Measurements from ENCODE around the gene CYS1.
"Not testable (repeated sequence)": the region's sequence is repeated elsewhere in the genome, so short reads cannot be mapped to it uniquely, and the experiment has no call there.

Gene CYS1

DNA sequence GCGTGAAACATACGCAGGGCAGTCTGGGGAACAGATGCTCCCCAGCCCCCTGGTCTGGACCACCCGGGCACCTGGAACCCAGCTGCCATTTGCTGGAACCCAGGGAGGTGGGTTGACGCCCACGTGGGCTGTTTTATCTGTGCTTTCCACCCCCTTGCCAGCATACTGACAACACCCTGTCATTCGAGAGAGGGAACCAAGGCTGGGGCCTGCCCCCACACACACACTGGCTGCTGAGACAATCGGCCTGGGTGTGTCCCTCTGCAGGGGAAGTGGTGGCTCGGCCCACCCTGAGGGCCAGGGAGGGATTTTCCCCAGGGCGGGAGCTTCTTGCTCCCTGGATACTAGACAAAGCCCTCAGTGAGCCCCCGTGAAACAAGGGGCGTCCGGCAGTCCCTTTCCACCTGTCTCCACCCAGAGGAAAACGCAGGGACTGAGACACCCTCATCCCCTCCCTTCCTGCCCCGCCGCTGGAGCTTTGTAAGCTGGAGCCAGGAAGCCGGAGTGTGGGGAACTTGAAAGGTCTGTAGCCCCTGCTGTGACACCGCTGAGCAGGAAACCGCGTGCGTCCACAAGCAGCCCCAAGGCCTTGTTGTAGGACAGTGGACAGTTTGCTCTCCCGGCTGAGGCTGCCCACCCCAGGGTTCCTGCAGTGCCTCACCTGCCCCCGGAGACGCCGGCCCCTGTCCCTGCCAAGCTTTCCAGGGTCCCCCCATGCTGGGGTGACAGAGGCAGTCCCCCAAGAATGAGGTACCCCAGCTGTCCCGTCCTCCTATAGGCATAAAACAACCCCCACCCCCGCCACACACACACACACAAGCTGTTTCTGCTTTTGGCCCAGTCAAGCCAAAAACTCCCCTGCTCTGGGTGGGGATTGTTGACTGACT lies 51.0 kb downstream of the CYS1 start:
- peak; percentile 56 for DNase-seq

DNA sequence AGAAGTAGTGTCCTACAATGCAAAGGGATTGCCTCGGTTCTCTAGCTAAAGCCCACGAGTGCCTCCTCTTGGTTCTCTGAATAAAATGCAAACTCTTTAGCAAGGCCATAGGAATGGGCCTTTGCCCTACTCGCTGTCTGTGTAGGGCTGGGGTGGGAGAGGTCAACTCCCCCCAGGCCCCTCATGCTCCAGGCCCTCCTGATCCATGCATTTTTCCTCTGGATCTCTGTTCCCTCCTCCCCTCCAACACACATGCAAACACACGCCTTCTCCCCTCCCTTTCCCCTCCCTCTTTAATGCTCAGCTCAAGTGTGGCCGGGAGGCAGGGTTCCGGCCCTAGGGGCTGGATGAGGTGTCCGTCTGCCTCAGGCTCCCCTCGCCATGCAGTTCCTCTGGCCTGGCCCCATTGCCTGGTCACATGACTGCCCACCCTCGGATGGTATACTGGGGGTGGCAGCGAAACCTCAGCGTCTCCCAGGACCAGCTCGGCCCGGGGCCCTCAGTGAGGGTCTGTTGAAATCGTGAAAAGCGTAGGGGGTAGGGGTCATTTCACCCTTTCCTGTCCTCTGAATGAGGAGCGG lies 51.7 kb downstream of the CYS1 start:
- DNase-seq = no peak

DNA sequence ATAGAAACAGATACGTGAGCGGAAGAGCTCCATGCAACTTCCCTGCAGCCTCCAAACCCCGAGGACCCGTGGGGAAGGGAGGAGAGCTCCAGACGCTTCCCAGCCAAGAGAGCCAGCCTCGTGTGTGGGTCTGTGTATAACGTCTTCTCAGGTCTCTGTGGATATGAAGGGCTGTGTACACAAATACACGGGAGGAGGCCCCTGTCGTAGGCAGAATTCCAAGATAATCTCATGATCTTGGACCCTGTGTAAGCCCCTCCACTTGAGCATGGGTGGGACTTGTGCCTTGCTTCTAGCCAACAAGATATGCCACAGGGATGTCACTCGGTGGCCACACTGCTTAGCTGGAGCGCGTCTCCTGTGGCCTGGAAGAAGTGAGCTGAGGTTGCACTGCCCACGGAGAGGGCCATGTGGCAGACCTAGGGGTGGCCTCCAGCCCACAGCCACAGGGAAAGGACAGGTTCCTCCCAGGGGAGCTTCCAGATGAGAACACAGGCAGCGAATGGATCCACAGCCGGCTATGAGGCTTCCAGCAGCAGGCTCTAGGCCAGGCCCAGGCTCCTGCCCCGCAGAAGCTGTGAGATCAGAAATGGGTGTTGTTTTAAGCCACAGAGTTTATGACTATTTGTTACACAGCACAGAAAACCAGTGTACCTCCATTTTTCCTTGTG lies 52.4 kb downstream of the CYS1 start:
- DNase-seq = no peak

DNA sequence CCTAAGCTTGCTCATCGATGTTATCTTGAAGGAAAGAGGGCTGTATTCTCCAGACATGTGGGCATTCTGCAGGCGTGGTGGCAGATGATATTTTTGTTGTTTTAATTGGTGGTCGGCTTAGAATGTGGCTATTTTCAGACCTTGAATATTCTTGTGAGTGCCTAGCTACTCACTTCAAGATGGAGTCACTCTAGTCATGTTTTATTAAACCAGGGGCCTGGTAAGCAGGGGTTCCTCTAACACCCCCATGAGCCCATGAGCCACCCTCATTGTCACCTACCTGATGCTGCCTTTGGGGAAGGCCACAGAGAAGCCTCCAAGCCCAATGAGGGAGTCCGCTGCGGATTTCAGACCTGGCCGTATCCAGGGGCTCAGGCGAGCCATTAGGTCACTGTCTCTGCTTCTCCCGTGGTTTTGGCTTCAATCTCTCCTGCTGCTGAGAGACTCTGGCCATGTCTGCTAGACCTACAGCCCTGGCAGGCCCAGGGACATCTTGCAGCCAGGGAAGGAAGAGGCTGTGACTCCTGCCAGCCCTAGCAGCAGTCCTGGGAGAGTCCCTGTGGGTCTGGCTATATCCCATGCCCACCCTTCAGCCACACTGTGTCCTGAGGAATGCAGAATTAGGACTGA lies 53.2 kb downstream of the CYS1 start:
- no peak for DNase-seq

DNA sequence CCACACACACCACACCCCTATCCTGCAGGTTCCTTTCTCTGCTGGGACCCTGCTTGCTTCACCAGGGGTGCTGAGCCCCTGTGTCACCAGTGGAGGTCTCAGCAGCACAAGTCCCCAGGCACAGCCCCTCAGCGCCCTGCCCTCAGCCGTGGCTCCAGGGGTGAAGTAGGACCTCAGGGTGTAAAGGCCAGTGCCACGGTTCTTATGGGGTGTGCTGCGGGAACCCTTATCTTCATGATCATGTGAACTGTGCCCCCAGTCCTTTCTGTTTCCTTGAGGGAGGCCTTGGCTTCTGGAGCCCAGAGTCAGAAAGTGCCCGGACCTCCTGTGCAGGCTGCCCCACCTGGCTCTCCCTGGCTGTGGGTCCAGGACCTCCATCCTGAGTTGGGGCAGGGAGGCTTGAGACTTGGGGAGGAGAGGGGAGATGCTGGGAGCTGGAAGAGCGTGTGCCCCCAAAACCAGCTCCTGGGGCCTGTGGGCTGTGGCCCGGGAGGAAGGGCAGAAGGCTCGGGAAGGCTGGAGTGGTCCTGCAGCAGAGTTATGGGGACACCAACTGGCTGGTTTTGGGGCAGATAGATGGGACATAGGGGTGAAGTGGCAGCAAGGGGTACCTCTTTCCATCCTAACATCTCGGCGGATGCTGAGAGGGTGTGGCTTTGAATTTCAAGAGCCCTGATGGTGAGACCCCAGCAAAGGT lies 57.1 kb downstream of the CYS1 start:
- no peak for DNase-seq

DNA sequence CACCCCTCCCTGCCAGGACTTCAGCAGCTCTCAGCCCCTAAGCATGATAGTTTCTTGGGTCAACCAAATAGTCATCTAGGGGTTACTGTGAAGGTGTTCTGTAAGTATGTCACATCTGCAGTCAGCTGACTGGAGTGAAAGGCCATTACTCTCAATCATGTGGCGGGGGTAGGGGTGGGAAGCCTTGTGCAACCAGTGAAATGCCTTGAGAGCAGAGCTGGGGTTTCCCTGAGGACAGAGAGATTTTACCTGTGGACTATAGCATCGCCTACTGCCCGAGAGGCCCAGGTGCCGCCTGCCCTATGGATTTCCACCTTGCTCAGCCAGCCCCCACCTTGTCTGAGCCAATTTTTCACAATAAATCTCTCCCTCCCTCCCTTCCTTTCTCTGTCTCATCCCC lies 57.8 kb downstream of the CYS1 start:
- no peak for DNase-seq

DNA sequence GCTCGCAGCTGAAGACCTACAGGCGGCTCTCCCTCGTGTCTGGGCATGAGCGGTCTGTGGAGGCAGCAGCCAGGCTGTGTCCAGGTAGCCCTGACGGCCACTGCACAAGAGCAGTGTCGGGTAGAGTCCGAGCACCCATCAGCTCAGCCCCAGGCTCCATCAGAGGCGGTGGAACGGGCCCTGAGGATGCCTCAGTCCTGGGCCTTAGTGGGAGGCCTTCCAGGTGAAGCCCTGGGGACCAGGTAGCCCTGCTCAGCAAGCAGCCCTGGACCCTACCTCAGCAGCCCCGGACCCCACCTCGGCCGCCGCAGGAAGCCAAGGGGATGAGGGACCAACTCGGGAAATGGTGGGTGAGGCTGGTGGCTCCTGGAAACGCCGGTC lies 58.2 kb downstream of the CYS1 start:
- no peak for DNase-seq

DNA sequence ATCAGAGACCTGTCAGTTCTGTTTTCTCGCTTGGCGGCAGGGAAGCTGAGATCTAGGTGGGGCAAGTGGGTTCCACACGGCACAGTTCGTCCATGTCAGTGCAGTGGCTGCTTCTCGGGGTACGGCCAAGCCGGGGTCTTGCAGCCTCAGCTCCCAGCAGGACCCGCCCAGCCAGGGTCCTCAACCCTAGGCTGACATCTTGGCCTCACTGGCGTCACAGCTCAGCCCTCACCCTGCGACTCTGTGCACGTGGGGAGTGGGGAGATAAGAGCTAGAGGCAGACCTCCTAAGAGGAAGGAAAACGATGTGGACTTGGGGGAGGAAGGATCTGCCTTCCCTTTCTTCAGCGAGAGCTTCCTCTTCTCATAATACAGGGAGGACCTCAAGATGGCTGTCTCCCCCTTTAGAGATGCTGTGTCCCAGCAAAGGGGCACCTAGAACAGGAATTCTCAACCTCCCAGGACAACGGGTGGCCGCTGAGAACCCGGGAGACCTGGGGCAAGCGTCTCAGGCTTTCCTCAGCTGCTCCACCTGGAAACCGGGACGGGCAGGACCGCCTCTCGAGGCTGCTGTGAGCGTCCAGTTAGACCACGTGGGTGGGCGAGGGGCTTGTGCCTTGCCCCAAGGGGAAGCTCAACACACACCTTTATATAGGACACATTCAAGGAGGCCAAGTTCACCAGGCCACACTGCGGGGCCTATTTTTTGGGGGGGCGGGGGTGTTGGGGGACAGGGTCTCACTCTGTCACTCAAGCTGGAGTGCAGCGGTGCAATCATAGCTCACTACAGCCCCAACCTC lies 60.4 kb downstream of the CYS1 start:
- DNase-seq = no peak

DNA sequence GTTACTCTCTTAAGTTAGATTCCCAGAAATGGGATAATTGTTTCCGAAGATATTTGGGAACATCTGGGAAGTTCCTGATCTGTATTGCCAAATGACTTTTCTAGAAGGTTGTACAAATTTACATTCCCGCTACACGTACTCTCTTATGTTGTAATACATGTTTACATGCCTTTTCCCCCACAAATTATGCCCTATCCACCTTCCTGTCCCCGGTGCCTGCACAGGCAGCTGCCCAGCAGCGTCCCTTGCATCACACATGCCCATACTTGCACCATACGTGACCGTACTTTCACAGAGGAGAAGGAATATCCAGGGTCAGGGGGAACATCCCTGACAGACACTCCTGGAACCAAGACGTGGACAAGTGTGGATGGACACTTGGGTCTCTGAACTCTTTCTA lies 61.0 kb downstream of the CYS1 start:
- no peak for DNase-seq

DNA sequence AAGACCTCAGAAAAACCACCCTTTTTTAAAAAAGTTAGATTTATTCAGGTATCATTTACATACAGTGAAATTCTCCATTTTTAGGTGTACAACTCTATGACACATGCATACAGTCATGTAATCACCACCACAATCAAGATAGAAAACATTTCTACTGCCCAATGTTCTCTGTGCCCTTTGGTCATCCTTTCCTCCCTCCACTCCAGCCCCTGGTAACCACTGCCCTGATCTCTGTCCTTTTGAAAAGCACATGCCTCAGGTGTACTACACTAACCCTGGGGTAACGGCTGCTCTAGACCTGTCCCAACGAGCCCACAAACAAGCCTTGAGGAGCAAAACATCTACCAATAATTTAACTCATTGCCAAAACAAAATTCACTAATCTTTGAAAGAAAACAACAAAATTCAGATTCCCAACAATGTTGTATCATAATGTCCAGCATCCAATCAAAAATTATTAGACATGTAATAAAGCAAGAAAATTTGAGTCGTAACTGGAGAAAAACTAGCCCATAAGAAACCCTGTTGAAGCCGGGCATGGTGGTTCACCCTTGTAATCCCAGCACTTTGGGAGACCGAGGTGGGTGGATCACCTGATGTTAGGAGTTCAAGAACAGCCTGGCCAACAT lies 62.8 kb downstream of the CYS1 start:
- no peak for DNase-seq

DNA sequence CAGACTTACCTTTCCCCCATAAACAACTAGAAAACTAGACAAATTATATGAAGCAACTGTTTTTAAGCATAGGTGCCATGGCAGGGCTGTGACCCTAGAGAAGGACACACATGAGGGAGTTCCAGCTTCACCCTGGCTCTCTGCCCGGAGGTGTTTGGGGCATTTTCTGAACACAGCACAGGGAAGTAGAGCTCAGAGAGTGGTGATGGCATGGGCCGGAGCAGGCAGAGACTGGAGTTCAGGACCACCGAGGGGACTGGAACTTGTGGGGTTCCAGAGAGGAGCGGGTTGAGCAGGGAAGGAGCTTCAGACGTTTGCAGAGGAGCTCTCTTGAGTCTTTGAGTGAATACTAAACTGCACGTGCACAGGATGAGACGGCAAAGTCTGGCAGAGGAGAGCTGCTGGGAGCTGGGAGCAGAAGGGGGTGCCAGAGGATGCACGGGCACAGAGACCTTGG lies 63.4 kb downstream of the CYS1 start:
- no peak for DNase-seq

DNA sequence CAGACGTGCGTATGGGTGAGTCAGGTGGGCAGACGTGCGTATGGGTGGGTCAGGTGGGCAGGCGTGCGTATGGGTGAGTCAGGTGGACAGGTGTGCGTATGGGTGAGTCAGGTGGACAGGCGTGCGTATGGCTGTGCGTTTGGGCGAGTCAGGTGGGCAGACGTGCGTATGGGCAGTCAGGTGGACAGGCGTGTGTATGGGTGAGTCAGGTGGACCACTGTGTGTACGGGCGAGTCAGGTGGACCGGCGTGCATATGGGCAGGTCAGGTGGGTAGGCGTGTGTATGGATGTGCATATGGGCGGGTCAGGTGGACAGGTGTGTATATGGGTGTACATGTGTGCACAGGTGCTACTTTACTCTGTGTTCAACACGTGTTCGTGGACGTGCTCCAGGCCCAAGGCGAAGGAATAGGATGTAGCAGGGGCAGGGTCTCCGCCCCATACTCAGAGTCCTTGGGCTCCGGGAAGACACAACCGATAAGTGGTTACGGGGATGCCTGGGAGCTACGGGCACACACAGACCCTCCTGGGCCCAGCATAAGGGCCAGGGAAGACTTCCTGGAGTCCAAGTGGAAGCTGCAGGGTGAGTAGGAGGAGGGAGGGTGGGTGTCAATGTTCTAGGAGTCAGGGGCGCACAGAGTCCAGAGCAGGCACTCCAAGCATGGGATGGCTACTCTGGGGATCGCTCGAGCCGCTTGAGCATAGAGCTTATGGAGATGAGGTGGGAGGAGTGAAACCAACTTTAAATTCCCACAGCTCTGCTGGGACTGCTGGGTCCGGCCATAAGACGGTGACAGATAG lies 64.0 kb downstream of the CYS1 start:
- DNase-seq = no peak

DNA sequence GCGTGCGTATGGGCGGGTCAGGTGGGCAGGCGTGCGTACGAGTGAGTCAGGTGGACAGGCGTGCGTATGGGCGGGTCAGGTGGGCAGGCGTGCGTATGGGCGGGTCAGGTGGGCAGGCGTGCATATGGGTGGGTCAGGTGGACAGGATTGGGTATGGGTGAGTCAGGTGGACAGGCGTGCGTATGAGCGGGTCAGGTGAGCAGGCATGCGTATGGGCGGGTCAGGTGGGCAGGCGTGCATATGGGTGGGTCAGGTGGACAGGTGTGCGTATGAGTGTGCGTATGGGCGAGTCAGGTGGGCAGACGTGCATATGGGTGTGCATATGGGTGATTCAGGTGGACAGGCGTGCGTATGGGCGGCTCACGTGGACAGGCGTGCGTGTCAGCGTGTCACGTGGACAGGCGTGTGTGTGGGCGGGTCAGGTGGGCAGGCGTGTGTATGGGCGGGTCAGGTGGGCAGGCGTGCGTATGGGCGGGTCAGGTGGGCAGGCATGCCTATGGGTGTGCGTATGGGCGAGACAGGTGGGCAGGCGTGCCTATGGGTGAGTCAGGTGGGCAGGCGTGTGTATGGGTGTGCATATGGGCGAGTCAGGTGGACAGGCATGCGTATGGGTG lies 64.7 kb downstream of the CYS1 start:
- not testable (repeated sequence) for DNase-seq

DNA sequence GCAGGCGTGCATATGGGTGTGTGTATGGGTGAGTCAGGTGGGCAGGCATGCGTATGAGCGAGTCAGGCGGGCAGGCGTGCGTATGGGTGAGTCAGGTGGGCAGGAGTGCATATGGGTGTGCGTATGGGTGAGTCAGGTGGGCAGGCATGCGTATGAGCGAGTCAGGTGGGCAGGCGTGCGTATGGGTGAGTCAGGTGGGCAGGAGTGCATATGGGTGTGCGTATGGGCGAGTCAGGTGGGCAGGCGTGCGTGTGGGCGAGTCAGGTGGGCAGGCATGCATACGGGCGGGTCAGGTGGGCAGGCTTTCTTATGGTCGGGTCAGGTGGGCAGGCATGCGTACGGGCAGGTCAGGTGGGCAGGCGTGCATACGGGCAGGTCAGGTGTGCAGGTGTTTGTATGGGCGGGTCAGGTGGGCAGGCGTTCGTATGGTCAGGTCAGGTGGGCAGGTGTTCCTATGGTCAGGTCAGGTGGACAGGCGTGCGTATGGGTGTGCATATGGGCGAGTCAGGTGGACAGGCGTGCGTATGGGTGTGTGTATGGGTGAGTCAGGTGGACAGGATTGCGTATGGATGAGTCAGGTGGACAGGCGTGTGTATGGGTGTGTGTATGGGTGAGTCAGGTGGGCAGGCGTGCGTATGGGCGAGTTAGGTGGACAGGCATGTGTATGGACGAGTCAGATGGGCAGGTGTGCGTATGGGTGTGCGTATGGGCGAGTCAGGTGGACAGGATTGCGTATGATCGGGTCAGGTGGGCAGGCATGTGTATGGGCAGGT lies 65.6 kb downstream of the CYS1 start:
- no peak for DNase-seq

DNA sequence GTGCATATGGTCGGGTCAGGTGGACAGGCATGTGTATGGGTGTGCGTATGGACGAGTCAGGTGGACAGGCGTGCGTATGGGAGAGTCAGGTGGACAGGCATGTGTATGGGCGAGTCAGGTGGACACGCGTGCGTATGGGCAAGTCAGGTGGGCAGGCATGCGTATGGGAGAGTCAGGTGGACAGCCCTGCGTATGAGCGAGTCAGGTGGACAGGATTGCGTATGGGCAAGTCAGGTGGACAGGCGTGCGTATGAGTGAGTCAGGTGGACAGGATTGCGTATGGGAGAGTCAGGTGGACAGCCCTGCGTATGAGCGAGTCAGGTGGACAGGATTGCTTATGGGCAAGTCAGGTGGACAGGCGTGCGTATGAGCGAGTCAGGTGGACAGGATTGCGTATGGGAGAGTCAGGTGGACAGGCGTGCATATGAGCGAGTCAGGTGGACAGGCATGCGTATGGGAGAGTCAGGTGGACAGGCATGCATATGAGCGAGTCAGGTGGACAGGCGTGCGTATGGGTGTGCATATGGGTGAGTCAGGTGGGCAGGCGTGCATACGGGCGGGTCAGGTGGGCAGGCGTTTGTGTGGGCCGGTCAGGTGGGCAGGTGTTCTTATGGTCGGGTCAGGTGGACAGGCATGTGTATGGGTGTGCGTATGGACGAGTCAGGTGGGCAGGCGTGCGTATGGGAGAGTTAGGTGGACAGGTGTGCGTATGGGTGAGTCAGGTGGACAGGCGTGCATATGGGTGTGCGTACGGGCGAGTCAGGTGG lies 66.4 kb downstream of the CYS1 start:
- not testable (repeated sequence) for DNase-seq

DNA sequence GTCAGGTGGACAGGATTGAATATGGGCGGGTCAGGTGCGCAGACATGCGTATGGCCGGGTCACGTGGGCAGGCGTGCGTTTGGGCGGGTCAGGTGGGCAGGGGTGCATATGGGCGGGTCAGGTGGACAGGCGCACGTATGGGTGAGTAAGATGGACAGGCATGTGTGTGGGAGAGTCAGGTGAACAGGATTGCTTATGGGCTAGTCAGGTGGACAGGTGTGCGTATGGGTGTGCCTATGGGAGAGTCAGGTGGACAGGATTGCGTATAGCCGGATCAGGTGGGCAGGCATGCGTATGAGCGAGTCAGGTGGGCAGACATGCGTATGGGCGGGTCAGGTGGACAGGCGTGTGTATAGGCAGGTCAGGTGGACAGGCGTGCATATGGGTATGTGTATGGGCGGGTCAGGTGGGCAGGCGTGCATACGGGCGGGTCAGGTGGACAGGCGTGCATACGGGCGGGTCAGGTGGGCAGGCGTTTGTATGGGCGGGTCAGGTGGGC lies 67.2 kb downstream of the CYS1 start:
- DNase-seq = no peak

DNA sequence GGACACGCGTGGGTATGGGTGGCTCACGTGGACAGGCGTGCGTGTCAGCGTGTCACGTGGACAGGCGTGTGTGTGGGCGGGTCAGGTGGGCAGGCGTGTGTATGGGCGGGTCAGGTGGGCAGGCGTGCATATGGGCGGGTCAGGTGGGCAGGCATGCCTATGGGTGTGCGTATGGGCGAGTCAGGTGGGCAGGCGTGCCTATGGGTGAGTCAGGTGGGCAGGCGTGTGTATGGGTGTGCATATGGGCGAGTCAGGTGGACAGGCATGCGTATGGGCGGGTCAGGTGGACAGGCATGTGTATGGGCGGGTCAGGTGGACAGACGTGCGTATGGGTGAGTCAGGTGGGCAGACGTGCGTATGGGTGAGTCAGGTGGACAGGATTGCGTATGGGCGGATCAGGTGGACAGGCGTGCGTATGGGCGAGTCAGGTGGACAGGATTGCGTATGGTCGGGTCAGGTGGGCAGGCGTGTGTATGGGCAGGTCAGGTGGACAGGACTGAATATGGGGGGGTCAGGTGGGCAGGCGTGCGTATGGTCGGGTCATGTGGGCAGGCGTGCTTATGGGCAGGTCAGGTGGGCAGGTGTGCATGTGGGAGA lies 67.7 kb downstream of the CYS1 start:
- not testable (repeated sequence) for DNase-seq

Measured in stimulated activated CD4-positive, alpha-beta T cell treated with anti-CD3 and anti-CD28 coated beads, Interleukin-15, amount 100 ng/mL, for 24 hours (primary cell).